Stomach (tissue), 4 donors: Measurements from ENCODE around the gene MTMR11.

Experiments used
- EP300 ChIP-seq: sonication (generic); formaldehyde crosslinking; IDR thresholded peaks from one replicate; pipeline ENCODE4 v1.6.1; 2017; ENCODE audit warnings: antibody characterized with exemption
- POLR2AphosphoS5 ChIP-seq, 3 donors: sonication (generic); formaldehyde crosslinking; IDR thresholded peaks; one replicate each; pipeline ENCODE4 v1.6.1; 2016; ENCODE audit warnings: antibody characterized with exemption in 3 of 3

DNA sequence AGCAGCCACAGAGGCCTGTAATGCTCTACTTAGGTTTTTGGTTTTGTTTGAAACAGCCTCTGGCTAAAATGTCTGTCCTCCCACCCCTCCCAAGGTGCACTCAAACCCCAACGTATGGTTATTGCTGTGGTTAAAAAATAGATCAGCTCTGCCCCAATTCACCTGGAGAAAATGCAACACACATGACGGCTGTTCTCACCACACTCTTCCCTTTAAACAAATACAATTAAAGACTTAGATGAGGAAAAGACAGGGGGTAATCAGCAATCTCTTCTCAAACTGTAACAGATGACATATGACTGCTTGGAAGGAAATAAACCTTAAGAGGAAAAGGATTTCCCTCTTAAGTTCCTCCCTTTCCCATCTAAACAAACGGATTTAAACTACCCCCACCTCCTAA, 6.2 kb upstream of the MTMR11 start:
- TF ChIP-seq POLR2AphosphoS5 (IDR thresholded peaks at IDR 0.05) (no peak), EP300 (no peak)
